MM.1S (cell line): Measurements from ENCODE around the gene SH3PXD2B.

Source experiments
- EZH2 ChIP-seq: fragments of 300-600 bp; sonication (generic); optimal IDR thresholded peaks from 2 replicates; pipeline ENCODE3; 2017; ENCODE audit warnings: low read depth, mild to moderate bottlenecking, antibody characterized with exemption, low read length, mixed read lengths
- TF ChIP-seq, protein P1 (sequence below): fragments of 300-600 bp; sonication (generic); IDR thresholded peaks from 2 replicates; pipeline ENCODE4 v1.5.1; 2016; ENCODE audit warnings: antibody characterized with exemption, low read length, mixed read lengths

DNA sequence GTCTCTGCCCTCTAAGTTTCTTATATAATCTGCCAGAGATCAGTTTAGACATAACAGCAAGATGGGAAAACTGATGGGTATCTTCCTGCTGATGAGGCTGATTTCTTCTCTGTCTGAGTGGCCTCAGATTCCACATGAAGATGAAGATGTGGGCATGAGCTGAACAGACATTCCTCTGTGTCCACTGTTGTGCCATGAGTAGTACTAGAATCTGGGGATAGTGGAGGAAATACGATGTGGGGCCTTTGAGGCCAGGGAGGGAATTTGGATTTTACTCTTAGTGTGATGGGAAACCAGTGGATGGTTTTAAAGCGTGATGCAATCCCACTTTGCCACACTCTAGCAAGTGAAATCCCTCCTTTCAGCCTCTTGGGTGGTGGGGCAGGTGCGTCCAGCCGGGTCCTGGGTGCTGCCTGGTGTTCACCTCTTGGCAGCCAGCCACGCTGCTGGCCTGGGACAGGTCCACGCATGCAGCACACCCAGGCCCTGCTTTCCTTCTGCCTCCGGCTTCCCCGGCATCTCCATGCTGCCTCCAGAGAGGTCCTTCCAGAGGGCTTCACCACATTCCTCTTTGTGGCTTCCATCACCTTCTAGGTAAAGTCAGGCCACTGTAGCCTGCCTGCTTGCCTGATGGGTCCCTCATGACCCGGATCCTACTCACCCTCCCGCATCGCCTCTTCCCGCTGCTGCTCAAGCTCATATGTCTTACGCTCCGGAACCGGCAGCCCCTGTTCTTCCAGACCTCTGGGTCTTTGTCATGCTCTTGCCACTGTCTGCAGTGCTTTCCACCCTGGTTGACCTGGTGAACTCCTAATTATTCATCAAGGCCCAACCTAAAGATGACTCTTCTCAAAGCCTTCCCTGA lies 28.1 kb upstream of the SH3PXD2B start:
- TF ChIP-seq, protein P1, sequence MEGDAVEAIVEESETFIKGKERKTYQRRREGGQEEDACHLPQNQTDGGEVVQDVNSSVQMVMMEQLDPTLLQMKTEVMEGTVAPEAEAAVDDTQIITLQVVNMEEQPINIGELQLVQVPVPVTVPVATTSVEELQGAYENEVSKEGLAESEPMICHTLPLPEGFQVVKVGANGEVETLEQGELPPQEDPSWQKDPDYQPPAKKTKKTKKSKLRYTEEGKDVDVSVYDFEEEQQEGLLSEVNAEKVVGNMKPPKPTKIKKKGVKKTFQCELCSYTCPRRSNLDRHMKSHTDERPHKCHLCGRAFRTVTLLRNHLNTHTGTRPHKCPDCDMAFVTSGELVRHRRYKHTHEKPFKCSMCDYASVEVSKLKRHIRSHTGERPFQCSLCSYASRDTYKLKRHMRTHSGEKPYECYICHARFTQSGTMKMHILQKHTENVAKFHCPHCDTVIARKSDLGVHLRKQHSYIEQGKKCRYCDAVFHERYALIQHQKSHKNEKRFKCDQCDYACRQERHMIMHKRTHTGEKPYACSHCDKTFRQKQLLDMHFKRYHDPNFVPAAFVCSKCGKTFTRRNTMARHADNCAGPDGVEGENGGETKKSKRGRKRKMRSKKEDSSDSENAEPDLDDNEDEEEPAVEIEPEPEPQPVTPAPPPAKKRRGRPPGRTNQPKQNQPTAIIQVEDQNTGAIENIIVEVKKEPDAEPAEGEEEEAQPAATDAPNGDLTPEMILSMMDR, result no peak
- TF ChIP-seq EZH2, result no peak
